ENCODE measurements around the gene C2CD2. TPM values are rescaled to one million over a fixed set of nuclear protein-coding genes. Genes with fewer than 3 reads are reported as not detected.

Gene C2CD2
- total and polyA plus RNA-seq, 2 experiments from 2014 or later: 4.5 to 16.2 TPM

GRCh38 chr21:41987310-41987709 is 33.5 kb upstream of the C2CD2 start:
- Histone ChIP-seq H3K4me2 (no peak overlapping the region), H3F3A (replicated peaks; ENCODE audit: low read depth) (no peaks in the 10 kb centered on the region), H3K4me3 (no peak overlapping the region), H3K9me2 (ENCODE audit: insufficient read depth) (no peaks in the 10 kb centered on the region), H3K36me3 (ENCODE audit: insufficient read depth) (0 out of 2 replicates have a peak, but pooled peaks cover 4% of the 10 kb centered on the region), H3K79me2 (replicated peaks; ENCODE audit: insufficient read depth) (no peaks in the 10 kb centered on the region), H3K27me3 (ENCODE audit: insufficient read depth) (no peaks in the 10 kb centered on the region), H2AFZ (no peak overlapping the region), H4K20me1 (replicated peaks; ENCODE audit: insufficient read depth) (no peaks in the 10 kb centered on the region), H3K4me1 (ENCODE audit: insufficient read depth) (no peaks in the 10 kb centered on the region), H3K27ac (ENCODE audit: low read depth) (no peak overlapping the region)
- no peaks in the 10 kb centered on the region for H3K9me3 Mint-ChIP-seq
- ATAC-seq: no peak
- no peak overlapping the region for H3K4me3 Mint-ChIP-seq
- H3K27ac Mint-ChIP-seq: no peak overlapping the region
- H3K27me3 Mint-ChIP-seq (ENCODE audit: insufficient read depth, low read depth, poor library complexity): peaks cover 3% of the 10 kb centered on the region
- no peaks in the 10 kb centered on the region for H3K4me1 Mint-ChIP-seq
- TF ChIP-seq ETS1 (IDR thresholded peaks at IDR 0.05): no peak
- TF ChIP-seq ZNF331 (CRISPR knock-in tag; IDR thresholded peaks at IDR 0.05; ENCODE audit: low read depth): no peak
- TF ChIP-seq ZNF462 (CRISPR knock-in tag; IDR thresholded peaks at IDR 0.05): no peak
- no peak for TF ChIP-seq ZNF114 (CRISPR knock-in tag; IDR thresholded peaks at IDR 0.05)
- no peak for TF ChIP-seq STAT1 (IDR thresholded peaks at IDR 0.05; ENCODE audit: unreplicated experiment)
- TF ChIP-seq NANOG (IDR thresholded peaks at IDR 0.05; ENCODE audit: borderline replicate concordance): no peak
- no peak for TF ChIP-seq POLR2AphosphoS5 (IDR thresholded peaks at IDR 0.05; ENCODE audit: low read depth)
- no peak for TF ChIP-seq REST (IDR thresholded peaks at IDR 0.05; ENCODE audit: unreplicated experiment)
- no peak for TF ChIP-seq EZH2phosphoT487 (IDR thresholded peaks at IDR 0.05; ENCODE audit: unreplicated experiment)
- no peak for TF ChIP-seq JUNB (IDR thresholded peaks at IDR 0.05; ENCODE audit: unreplicated experiment)
- peaks cover 17% of the 10 kb centered on the region for H3K36me3 Mint-ChIP-seq (ENCODE audit: low read depth)
- no peak for DNase-seq (ENCODE audit: low spot score)
